ENCODE results near the gene IL10RB.

GRCh38 chr21:33345751-33346238, 79.6 kb downstream of the IL10RB start:
- TF ChIP-seq, protein P1, sequence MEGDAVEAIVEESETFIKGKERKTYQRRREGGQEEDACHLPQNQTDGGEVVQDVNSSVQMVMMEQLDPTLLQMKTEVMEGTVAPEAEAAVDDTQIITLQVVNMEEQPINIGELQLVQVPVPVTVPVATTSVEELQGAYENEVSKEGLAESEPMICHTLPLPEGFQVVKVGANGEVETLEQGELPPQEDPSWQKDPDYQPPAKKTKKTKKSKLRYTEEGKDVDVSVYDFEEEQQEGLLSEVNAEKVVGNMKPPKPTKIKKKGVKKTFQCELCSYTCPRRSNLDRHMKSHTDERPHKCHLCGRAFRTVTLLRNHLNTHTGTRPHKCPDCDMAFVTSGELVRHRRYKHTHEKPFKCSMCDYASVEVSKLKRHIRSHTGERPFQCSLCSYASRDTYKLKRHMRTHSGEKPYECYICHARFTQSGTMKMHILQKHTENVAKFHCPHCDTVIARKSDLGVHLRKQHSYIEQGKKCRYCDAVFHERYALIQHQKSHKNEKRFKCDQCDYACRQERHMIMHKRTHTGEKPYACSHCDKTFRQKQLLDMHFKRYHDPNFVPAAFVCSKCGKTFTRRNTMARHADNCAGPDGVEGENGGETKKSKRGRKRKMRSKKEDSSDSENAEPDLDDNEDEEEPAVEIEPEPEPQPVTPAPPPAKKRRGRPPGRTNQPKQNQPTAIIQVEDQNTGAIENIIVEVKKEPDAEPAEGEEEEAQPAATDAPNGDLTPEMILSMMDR (IDR thresholded peaks at IDR 0.05) = no peak
- no peak for TF ChIP-seq POLR2A (IDR thresholded peaks at IDR 0.05)

All from vagina (tissue), 2 donors.